ENCODE data around the gene MSANTD7.
"Not testable (repeated sequence)": the region's sequence is repeated elsewhere in the genome, so short reads cannot be mapped to it uniquely, and the experiment has no call there.

MSANTD7 gene

GRCh38 chr10:14837757-14838581 is at the start of gene MSANTD7, which contains the start of the genes CDNF and HSPA14:
Gene MSANTD7 (plus strand): TSS chr10:14838306. CDS start chr10:14842285, 3,979 bp downstream.
Gene CDNF (minus strand): TSS chr10:14838037. CDS start chr10:14837946, 91 bp downstream.
Gene HSPA14 (plus strand): TSS chr10:14838306. CDS start chr10:14838403, 97 bp downstream.
- DNase-seq, result peak; percentile 99

DNA sequence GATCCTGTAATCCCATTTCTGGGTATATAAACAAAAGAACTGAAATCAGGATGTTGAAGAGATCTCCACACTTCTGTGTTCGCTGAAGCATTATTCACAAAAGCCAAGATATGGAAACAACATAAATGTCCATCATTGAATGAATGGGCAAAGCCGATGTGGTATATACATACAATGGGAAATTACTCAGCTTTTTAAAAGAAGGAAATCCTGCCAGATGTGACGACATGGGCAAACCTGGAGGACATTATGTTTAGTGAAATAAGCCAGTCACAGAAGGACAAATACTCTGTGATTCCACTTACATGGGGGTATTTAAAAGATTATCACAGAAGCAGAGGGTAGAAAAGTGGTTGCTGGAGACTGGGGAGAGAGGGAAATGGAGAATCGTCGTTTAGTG is 39.5 kb upstream of the MSANTD7 start:
- DNase-seq, result no peak

DNA sequence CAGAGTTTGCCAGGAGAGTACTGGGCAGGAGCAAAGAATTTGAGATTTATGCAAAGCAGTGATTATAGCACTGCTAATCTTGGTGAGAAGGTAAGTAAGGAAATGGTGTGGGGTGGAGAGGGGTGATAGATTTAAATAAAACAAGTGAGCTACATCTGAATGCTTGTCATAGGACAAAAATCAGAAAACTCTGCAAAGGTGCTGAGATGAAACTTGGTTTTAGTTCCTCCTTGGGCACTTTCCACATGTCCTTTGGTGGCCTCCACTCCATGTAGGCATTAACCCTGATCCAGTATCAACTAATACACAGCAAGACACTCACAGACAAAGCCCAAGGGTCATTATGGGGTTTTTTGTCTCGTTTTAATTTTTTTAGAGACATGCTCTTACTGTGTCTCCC is 37.7 kb upstream of the MSANTD7 start:
- no peak for DNase-seq

GRCh38 chr10:14801723-14802122 is 36.4 kb upstream of the MSANTD7 start:
- peak; percentile 10 for DNase-seq

DNA sequence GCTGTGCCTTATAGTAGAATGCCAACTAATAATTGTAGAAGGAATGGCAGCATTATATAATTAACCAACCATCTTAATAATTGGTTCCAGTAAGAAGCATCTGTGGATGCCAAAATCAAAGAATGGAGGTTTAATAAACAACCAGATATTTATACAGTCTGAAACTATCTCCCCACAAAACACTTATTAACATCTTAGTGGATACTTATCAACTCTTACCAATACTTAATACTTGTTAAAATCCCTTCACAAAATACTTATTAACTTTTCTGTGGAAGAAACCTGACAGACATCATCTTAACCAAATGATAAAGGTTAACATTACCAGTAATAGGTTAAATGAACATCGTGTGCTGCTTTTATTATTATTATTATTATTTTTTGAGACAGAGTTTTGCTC is 34.3 kb upstream of the MSANTD7 start:
- no peak for DNase-seq

- no peak for DNase-seq
These were observed 31.8 kb upstream of the MSANTD7 start for GRCh38 chr10:14806318-14806717.

DNA sequence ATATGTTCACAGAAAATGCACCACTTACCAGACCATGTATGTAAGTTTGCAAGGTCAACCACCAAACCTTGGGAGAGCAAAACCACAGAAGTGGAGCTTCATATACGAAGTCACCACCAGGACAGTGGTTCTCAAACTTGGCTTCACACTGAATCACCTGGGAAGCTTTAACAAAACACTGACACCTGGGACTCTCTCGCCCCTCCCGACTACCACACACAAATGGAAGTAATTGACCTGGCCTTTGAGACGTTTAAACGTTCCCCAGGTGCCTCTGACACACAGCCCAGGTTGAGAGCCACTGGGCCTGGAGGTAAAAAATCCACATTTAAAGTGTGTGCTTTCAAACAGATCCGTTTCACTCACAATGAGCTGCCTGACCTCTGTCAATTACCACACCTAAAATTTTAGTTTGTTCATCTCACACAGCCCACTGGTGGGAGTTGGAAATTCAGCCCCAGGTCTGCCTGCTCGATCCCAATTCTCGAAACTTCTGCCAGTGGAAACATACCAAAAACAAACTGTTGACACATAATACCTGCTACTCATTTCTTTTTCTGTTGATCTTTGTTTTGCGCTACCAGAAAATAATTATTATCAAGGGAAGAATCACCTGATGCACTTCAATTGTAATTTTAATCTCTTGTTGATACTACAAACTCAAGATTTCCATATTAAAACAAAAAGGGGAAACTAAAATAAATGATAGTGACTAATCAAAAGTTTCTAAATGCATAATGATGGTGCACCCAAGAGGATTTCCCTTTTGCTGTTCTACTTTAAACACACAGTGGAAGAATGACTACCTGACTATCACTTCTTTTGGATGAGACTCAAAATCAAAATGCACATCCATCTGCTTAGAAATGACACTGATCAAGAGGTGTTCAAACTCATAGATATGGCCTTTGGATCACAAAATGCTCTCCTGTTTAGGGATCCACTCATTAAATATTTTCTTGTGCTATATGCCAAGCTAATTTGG is 26.8 kb upstream of the MSANTD7 start:
- DNase-seq, result no peak

GRCh38 chr10:14812271-14812670 is 25.8 kb upstream of the MSANTD7 start:
- DNase-seq, result no peak

- no peak for DNase-seq
These were observed 22.4 kb upstream of the MSANTD7 start for GRCh38 chr10:14815681-14816080.

- not testable (repeated sequence) for DNase-seq
These were observed 21.4 kb upstream of the MSANTD7 start for GRCh38 chr10:14816717-14817116.

DNA sequence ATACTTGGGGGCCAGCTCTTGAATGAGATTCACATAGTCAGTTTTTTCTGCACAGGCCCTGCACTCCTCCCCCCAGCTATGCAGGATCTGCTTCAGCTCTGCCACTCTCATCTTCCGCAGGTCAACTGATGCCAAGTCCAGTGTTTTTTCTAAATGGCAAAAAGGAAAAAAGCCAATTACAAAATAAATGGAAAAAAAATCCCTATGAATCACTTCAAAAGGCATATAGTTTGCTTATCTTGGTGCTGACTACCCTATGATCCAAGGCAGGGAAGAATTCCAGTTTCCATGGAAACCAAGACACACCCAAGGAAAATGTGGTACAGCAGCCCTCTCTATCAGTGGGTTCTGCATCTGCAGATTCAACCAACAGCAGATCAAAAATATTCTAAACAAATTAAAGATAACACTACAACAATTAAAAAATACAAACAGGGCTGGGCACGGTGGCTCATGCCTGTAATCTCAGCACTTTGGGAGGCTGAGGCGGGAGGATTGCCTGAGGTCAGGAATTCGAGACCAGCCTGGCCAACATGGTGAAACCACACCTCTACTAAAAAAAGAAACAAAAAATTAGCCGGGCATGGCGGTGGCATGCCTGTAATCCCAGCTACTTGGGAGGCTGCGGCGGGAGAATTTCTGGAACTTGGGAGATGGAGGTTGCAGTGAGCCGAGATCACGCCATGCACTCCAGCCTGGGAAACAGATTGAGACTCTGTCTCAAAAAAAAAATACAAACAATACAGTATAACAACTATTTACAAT is 17.9 kb upstream of the MSANTD7 start:
- DNase-seq, result no peak

- DNase-seq, result no peak
These were observed 17.3 kb upstream of the MSANTD7 start for GRCh38 chr10:14820775-14821154.

DNA sequence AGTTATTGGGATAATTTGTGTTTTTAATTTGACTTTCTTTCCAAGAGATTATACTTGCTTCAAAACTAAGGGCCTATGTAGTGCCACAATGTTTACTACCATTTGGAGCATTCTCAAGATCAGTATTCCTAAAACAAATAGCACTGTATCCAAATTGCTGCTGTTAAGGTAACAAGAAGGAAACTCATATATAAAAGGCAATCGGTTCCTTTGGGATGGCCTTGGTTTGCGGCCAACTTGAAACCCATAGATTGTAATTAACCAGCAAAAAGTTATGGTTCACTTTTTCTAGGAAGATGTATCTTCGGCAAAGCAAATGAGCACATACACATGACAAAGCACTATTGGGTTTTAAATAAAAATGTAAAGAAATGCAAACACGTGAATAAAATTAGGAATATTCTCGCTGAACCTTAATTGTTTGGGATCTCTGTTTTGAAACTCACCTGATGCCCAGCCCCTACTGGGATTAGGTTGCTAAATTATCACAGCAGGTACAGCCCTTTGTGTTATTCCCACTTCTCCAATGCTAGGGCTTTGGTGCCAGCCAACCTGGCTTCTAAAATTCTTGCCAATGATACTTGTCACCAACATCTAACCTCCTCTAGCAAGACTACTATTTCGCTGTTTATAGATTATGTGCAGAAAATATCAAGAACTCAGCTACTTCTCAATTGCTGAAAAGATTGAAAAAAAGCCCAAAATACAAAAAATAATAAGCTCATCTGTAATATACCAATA is 16.3 kb upstream of the MSANTD7 start:
- DNase-seq, result no peak

DNA sequence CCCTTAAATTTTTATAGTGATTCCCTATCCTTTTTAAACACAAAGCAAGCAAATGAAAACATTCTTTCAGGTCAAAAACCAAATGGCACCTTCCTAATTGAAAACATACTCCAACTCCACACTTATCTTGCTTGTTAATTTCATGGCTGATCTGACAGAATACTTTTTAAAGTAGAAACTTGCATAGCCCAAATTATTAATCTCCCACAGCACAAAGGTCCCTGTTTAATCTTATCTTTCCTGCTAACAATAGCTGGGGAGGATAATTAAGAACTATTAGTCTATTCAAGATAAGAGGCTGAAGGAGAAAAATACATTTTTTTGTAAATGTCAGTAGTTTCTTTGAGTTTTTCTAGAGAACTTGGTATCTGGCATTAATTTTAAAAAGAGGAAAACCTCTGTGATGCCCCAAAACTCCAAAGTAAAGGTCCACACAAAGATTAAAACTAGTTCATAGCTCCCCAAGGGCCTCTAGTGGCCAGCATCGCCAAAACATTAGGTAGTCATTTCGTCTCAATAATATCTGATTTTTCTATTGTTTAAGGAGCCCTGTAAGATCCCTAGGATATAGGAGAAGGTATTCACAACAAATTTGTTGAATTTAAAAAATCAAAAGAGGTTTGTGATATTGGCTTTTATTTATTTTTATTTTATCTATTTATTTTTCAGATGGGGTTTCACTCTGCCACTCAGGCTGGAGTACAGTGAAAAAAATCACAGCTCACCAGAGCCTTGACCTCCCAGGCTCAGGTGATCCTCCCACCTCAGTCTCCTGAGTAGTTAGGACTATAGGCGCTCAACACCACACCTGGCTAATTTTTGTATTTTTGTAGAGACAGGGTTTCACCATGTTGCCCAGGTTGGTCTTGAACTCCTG is 15.0 kb upstream of the MSANTD7 start:
- DNase-seq, result peak; percentile 44

DNA sequence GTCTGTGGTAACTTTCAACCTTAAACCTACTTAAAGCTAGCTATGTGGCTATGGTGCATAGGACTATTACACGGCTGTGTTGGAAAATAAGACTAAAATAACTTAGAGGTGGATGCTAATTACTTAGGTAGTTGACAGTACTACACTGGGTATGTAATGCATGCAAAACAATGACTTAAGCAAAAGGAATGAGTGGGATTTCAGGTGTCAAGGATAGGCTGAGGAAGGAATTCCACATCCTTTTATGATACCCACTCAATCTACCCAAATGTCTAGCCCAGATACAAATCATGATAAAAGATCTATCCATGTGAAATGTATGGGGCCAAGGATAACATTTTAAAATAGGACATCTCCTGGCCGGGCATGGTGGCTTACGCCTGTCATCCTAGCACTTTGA is 14.1 kb upstream of the MSANTD7 start:
- no peak for DNase-seq

GRCh38 chr10:14826076-14826829 is 11.9 kb upstream of the MSANTD7 start:
- no peak for DNase-seq

- DNase-seq, result no peak
These were observed 5.0 kb upstream of the MSANTD7 start for GRCh38 chr10:14833106-14833505.

DNA sequence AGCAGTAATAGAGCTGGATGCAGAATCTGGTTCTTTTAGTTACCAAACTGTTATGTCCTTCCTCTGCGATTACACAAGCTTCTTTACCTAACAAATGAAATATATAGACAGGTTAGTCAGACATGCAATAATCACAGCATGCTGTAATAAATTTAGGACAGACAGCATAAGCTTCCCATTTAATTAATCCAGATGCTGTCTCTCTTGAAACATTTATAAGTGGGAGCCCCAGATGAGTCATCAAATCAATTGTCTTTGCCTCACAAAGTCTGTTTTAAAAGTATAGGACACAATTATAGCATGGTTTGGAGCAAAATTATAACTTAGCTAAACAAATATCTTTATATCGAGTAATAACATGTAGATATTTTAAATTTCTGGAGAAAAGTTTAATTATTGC is 1.9 kb upstream of the MSANTD7 start:
- peak; percentile 23 for DNase-seq

DNA sequence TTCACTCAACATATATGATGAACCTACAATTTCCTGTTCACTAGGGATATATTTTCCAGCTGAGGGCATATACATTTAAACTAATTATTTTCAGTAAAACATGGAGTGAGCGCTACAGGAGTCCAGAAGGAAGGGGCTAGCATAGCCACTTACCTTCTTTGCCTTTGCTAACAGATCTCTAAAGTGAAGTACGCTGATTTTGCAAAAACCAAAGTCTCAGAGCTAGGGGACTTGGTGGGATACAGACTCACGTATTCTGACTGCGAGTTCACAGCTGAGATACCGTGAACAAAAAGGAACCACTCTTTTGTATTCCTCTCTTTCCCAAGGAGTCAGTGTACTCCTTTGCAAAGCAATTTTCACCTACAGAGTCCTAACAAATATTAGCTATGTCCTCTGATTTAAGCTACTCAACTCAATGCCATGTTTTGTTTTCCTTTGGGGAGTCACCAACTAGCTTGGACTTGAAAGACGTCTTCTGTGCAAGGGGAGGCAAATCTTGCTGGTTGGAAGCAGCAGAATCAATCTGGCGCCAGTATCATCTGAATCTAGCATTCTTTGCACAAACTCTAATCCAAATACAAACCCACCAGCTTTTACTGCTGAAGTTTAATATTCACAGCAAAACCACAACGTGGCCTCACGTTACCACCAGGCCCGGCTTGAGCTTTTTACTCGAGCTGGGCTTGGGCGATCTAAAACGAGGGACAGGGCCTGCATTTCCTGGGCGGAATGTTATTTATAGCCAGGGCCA is 926 bp upstream of the MSANTD7 start:
- DNase-seq, result no peak
